Testis (tissue), 2 donors: ENCODE data around the gene SLC39A5.

ENCODE experiments used
- CTCF ChIP-seq, 3 experiments: fragments of 450-650 bp in 2 of 3; fragments of 200-600 bp in 1 of 3; sonication (generic) in 1 of 3; IDR thresholded peaks; one replicate each; pipeline ENCODE4 v1.5.1; 2016 to 2019; ENCODE audit warnings: antibody characterized with exemption in 3 of 3, mild to moderate bottlenecking in 2 of 3, moderate library complexity in 1 of 3
- POLR2A ChIP-seq: fragments of 450-650 bp; IDR thresholded peaks from one replicate; pipeline ENCODE4 v1.6.1; 2017; ENCODE audit warnings: antibody characterized with exemption, mild to moderate bottlenecking, moderate library complexity

DNA sequence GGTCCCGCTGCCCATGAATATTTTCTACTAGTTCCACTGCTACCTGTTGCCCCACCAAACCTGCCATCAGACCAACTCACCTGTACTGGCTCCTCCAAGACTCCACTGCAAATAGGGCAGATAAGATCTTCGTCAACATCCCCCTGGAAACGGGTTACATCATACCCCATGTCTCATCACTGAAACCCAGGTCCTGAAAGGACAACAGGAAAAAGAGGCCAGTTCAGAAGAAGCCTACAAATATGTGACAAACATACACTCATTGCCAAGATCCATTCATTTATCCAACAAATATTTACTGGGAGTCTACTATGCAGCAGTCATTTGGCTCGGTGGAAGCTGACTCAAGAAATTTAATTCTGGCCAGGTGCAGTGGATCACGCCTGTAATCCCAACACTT, 16.0 kb upstream of the SLC39A5 start:
- TF ChIP-seq POLR2A (no peak), CTCF (IDR thresholded peaks at IDR 0.05) (no peak)
